Left cardiac atrium (tissue), 4 donors: ENCODE data around the gene EIPR1. TPM values are rescaled to one million over a fixed set of nuclear protein-coding genes. Genes with fewer than 3 reads are reported as not detected.

Experiments used
- ATAC-seq, 2 donors: fragments of 200-7000 bp; cut with Tn5 transposase; one replicate each; pipeline ENCODE4 v1.9.1; 2020; ENCODE audit warnings: mild to moderate bottlenecking in 2 of 2, moderate library complexity in 2 of 2
- DNase-seq: peaks from one replicate; pipeline ENCODE4 v3.0.0-alpha.2; 2020
- intact Hi-C, 2 donors: fragments of 100-400 bp; cut with DNase I; formaldehyde crosslinking; loops; one replicate each; pipeline versions ENCODE4 v1.14.1 to v1.15.1; 2022 to 2023
- total RNA-seq, 2 donors: library from RNA; stranded (reverse); fragmentation: NEBNext Ultra II Directional; extraction: Animal tissue kit (Norgen Biotek cat#: 25700); gene quantifications; one replicate each; pipeline ENCODE4 v1.2.1, GENCODE V29; 2021
- donor health status: DM: no; HTN: yes; CAD: no.
- donor health status: DM: no; HTN: yes; CAD: no; lungs with severe emphysema.
- donor health status: DM: yes; HTN: yes; CAD: no.
- donor health status: Dilated cardiomyopathy.

EIPR1 gene
- total RNA-seq, 2 donors from 2014 or later = 11.0 to 11.4 TPM

- intact Hi-C loops = no loop called here
- ATAC-seq (no peak), DNase-seq (no peak)
These were observed 198.4 kb downstream of the EIPR1 start for GRCh38 chr2:3179208-3179607.

- no peak for ATAC-seq
- intact Hi-C loops = no loop called here
- no peak for DNase-seq
These were observed 199.0 kb downstream of the EIPR1 start for GRCh38 chr2:3178578-3179031.

GRCh38 chr2:3177891-3178577 is 199.6 kb downstream of the EIPR1 start:
- ATAC-seq = no peak
- intact Hi-C loops = no loop called here
- no peak for DNase-seq

- DNase-seq (no peak), ATAC-seq (no peak)
- intact Hi-C loops = no loop called here
These were observed 200.8 kb downstream of the EIPR1 start for GRCh38 chr2:3176869-3177255.

- DNase-seq (no peak), ATAC-seq (no peak)
- intact Hi-C loops = no loop called here
These were observed 201.3 kb downstream of the EIPR1 start for GRCh38 chr2:3176071-3176868.

GRCh38 chr2:3175568-3175955 is 202.1 kb downstream of the EIPR1 start:
- ATAC-seq = no peak
- intact Hi-C loops = no loop called here
- DNase-seq = no peak

- ATAC-seq (no peak), DNase-seq (no peak)
- intact Hi-C loops = no loop called here
These were observed 202.7 kb downstream of the EIPR1 start for GRCh38 chr2:3174626-3175567.

GRCh38 chr2:3173031-3173430 is 204.6 kb downstream of the EIPR1 start:
- ATAC-seq (no peak), DNase-seq (no peak)
- intact Hi-C loops = no loop called here

- DNase-seq = no peak
- ATAC-seq = no peak
- intact Hi-C loops = no loop called here
These were observed 205.2 kb downstream of the EIPR1 start for GRCh38 chr2:3172265-3172935.

- intact Hi-C loops = no loop called here
- no peak for DNase-seq
- no peak for ATAC-seq
These were observed 205.9 kb downstream of the EIPR1 start for GRCh38 chr2:3171564-3172264.

- intact Hi-C loops = no loop called here
- DNase-seq (peak; percentile 11), ATAC-seq (peak in 1 of 2 donors; percentile 14)
These were observed 206.7 kb downstream of the EIPR1 start for GRCh38 chr2:3170792-3171455.

- DNase-seq = peak; percentile 16
These were observed 208.3 kb downstream of the EIPR1 start for GRCh38 chr2:3169106-3169870.

GRCh38 chr2:3168230-3168891 is 209.3 kb downstream of the EIPR1 start:
- ATAC-seq (no peak), DNase-seq (peak; percentile 17)
- intact Hi-C loops = no loop called here

More at GRCh38 chr2:3169106-3169870, 208.3 kb downstream of the EIPR1 start:
- intact Hi-C loops = no loop called here
- ATAC-seq = no peak

- DNase-seq (no peak), ATAC-seq (no peak)
- intact Hi-C loops = no loop called here
These were observed 214.2 kb downstream of the EIPR1 start for GRCh38 chr2:3163401-3163800.

- DNase-seq = no peak
- intact Hi-C loops = no loop called here
- no peak for ATAC-seq
These were observed 215.1 kb downstream of the EIPR1 start for GRCh38 chr2:3162442-3163077.

GRCh38 chr2:3160751-3161330 is 216.8 kb downstream of the EIPR1 start:
- intact Hi-C loops = no loop called here
- no peak for DNase-seq
- no peak for ATAC-seq
